ENCODE data around the gene VSTM4.

DNA sequence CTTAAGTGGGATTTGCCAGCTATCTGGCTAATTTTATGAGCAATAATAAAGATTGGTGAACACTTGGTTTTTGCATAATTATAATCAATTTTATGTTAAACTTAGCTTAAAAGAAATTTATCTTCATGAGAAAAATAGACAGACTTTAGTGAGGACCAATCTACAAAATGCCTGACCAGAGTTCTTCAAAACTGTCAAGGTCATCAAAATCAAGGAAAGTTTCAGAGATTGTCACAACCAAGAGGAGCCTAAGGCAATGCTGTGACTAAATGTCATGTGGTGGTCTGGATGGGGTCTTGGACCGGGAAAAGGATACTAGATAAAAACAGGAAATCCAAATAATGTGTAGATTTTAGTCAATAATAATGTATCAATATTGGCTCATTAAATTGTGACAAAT lies 36.2 kb upstream of the VSTM4 start:
- TF ChIP-seq POLR2A (IDR thresholded peaks at IDR 0.05; ENCODE audit: low read length) (no peak), GATA1 (IDR thresholded peaks at IDR 0.05; ENCODE audit: low read depth, low read length) (no peak)

All from erythroblast (primary cell).